Measurements from ENCODE around the gene KRTAP5-2. TPM values are rescaled to one million over a fixed set of nuclear protein-coding genes. Genes with fewer than 3 reads are reported as not detected.

Gene KRTAP5-2
- total RNA-seq, 4 donors from 2014 or later = 0.55 to 15.1 TPM; not detected in 2

DNA sequence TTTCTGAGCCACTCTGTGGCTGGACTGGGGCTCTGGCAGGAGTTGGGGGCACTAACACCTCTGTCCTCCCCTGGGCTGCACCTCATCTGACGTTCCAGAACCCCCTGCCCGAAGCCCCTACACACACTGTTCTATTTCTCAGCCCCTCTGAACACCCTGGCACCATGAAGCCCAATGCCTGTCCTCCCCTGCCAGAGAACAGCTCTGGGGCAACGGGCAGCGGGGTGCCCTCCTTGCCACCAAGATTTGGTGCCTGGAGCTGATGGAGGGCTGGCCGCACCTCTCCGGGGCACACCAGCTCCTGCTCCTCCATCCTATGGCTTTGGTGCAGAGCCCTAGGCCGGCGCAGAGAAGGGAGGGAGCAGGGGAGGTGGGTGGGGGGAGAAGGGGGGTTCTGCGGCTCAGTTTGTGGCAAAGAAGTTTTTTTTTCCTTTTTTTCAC, 42.4 kb downstream of the KRTAP5-2 start:
- no peak for DNase-seq (ENCODE audit: low spot score in 2 of 2)
- intact Hi-C loops (cut with DNase I; ENCODE audit: low total_unique reads) = no loop called here
- 85 to 92% methylated on average over 7 to 9 of the region's 9 CpGs for WGBS, 2 donors
- TF ChIP-seq, protein P1, sequence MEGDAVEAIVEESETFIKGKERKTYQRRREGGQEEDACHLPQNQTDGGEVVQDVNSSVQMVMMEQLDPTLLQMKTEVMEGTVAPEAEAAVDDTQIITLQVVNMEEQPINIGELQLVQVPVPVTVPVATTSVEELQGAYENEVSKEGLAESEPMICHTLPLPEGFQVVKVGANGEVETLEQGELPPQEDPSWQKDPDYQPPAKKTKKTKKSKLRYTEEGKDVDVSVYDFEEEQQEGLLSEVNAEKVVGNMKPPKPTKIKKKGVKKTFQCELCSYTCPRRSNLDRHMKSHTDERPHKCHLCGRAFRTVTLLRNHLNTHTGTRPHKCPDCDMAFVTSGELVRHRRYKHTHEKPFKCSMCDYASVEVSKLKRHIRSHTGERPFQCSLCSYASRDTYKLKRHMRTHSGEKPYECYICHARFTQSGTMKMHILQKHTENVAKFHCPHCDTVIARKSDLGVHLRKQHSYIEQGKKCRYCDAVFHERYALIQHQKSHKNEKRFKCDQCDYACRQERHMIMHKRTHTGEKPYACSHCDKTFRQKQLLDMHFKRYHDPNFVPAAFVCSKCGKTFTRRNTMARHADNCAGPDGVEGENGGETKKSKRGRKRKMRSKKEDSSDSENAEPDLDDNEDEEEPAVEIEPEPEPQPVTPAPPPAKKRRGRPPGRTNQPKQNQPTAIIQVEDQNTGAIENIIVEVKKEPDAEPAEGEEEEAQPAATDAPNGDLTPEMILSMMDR (IDR thresholded peaks at IDR 0.05) = no peak
- H3K4me3 ChIP-seq (ENCODE audit: low read depth, poor library complexity, severe bottlenecking) = no peak overlapping the region

DNA sequence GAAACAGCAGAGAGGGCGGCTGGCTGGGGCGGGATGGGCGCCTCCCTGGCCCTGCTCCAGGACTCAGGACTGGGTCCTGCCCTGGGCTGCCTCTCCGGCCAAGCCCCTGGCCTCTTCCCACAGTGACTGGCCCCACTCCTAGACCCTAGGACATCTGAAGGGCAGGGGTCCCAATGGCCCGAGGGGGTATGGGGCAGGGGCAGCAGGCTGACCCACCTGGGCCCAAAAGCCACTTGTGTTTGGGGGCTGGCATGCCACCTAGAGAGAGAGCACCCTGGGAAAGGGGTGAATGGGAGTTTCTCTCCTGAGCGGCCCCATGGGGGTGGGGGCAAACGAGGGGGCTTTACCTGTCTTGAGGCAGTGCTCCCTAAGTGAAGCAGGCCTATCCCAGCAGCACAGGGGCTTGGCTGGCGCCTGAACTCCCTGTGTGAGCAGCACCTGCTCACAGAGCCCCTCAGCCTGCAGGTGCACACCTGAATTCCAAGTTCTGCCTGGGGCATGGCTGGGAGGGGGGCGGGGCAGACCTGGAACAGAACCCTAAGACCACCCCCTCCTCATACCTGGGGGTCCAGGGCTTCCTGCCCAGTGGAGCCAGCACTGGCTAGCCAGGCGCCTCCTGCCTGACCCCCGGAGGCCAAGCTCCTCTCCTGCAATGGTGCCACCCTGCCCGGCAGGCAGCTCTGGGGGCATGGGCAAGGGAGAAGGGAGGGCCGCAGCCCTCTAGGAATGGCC, 42.9 kb downstream of the KRTAP5-2 start:
- WGBS, 2 donors = 80 to 82% methylated on average over 9 to 13 of the region's 13 CpGs
- no peak for DNase-seq (ENCODE audit: low spot score in 2 of 2)

DNA sequence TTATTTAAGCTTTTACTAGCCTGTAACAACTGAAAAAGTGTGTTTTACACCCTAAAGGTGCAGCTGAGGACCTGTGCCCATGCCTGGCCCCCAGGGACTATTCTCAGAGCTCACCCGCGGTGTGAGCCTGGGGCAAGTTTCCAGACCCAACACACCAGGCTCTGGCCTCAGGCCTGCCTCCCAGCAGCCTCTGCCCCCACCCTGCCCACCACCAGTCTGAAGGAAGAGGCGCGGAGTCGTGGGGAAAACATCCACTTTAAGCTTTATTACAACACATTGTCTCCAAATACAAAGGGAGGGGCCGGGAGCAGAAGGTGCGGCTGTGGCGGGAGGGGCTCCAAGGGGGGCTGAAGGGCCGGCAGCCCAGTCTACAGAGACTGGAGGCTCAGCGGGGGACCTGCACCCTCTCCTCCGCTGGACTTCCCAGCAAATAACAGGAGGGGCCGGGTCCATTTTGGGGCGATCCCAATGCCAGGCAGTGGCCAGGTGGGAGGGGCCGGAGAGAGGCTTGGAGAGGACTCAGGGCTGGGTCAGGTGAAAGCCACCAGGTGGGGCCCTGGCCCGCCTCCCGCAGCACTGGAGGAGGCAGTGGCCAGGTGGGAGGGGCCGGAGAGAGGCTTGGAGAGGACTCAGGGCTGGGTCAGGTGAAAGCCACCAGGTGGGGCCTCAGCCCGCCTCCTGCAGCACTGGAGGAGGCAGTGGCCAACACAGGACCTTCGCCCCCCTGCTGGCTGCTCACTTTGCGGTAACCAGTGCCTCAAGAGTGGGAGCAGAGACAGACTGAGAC, 44.1 kb downstream of the KRTAP5-2 start:
- TF ChIP-seq, protein P1 (IDR thresholded peaks at IDR 0.05) = no peak
- TF ChIP-seq POLR2A (IDR thresholded peaks at IDR 0.05) = no peak
- H3K4me3 ChIP-seq (ENCODE audit: low read depth, poor library complexity, severe bottlenecking) = no peak overlapping the region
- DNase-seq (ENCODE audit: low spot score in 2 of 2) = no peak
- intact Hi-C loops (cut with DNase I; ENCODE audit: low total_unique reads) = no loop called here
- WGBS, 2 donors = 48 to 51% methylated on average over 18 to 20 of the region's 20 CpGs

More for the DNA sequence above, 42.9 kb downstream of the KRTAP5-2 start:
- intact Hi-C loops (cut with DNase I; ENCODE audit: low total_unique reads) = no loop called here
- TF ChIP-seq, protein P1 (IDR thresholded peaks at IDR 0.05) = no peak
- no peak for TF ChIP-seq POLR2A (IDR thresholded peaks at IDR 0.05)
- H3K4me3 ChIP-seq (ENCODE audit: low read depth, poor library complexity, severe bottlenecking) = no peak overlapping the region

DNA sequence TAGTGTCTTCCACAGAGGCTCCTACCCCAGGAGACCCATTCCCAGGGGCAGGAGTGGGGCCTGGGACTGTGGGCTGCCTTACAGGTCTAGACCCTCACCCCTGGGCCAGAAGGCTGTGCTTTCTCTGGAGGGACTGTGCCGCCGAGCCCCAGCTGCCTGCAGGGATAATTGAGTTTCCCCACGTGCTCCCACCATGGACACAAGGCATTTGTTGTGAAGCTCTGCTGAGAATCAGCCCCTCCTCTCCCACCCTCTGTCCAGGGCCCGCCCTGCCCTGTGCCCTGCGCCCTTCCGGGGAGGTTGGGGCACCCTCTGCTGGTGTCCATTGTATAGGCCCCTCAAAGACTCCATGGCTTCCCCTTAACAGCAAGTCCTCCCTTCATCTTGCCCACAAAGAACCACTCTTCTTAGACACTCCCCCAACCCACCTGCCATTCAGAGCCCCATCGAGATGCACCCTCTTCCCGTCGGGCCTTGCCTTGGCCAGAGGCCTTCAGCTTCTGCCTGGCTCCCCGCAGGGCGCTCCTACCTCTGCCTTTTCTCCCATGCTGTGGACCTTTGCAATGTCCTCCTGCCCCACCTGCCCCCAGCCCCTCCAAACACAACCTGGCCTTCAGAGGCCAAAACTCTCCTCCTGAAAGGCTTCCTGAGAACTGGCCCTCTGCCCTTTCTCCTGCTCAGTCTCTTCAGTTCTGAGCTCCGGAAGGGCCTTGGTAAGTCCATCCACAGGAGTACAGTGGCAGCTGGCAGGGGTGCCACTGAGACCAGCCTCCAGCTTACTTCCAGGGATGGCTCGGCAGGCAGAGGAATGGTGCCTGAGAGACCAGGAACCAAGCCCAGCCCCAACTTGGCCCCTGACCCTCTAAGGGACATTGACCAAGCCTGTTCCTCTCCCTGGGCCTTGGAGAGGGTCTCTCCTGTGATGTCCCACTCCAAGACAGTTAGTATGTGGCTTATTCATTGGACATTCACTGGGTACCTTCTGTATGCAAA, 48.5 kb downstream of the KRTAP5-2 start:
- DNase-seq (ENCODE audit: low spot score in 2 of 2) = no peak
- intact Hi-C loops (cut with DNase I; ENCODE audit: low total_unique reads) = no loop called here
- no peak overlapping the region for H3K4me3 ChIP-seq (ENCODE audit: low read depth, poor library complexity, severe bottlenecking)
- TF ChIP-seq, protein P1 (IDR thresholded peaks at IDR 0.05) = no peak
- WGBS, 2 donors = 81 to 84% methylated on average over 11 to 13 of the region's 13 CpGs

DNA sequence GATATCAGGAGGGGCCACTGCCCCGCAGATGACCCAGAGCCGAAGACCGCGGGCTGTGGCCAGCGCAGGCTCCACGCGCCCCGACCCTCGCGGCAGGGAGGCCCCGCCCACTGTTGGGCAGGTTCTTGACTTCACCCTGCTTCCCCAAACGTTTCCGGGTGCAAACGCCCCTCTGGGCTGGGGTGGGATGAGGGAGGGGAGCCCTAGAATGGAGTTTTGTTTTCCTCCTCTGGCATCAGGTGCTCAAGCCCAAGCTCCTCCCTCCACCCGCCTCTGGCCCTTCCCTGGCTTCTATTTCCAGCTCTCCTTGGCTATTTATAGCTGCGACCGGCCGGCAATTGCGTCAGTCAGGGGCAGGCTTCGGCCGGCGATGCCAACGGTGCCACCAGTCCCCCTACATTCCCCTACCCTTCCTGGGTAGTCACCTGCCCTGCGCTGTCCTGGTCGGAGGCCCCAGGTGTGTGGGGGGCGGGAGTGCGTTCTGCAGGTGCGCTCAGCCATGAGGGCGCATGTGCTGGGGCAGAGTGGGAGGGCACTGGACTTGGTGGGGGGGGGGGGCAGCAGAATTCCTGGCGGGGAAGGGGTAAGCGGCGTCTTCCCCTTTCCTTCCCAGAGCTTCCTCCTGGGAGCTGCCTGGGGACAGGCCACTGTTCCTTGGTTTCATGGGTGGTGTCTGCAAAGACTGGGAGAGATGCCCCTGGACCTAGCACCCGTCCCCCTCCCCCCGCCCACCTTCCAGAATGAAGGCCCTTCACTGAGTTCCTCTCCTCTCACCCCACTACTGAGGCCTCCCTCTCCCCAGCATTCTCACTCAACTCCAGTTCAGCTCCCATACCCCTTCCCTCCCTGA, 49.6 kb downstream of the KRTAP5-2 start:
- intact Hi-C loops (cut with DNase I; ENCODE audit: low total_unique reads) = no loop called here
- WGBS, 2 donors = 16 to 19% methylated on average over 32 to 34 of the region's 34 CpGs
- DNase-seq (ENCODE audit: low spot score in 2 of 2) = no peak
- TF ChIP-seq POLR2A (IDR thresholded peaks at IDR 0.05) = no peak
- TF ChIP-seq, protein P1 (IDR thresholded peaks at IDR 0.05) = no peak
- H3K4me3 ChIP-seq (ENCODE audit: low read depth, poor library complexity, severe bottlenecking) = no peak overlapping the region

All from lower leg skin (tissue), 4 donors.